T follicular helper cell (primary cell): ENCODE data around the gene NECTIN1.
A peak's percentile ranks its signal among the peaks of the same experiment; 100 is the strongest.

Experiments
- DNase-seq: peaks from one replicate; pipeline ENCODE4 v3.0.0-alpha.2; 2020; ENCODE audit warnings: low read depth
- total RNA-seq, 2 experiments: gene quantifications; one replicate each; lab custom pipeline; 2026; lab: John Stamatoyannopoulos, UW

The NECTIN1 gene
- 6.1 to 8.7 reads per million in 2 experiments for total RNA-seq

GRCh38 chr11:119728651-119729580, at the start of gene NECTIN1:
Gene NECTIN1 (minus strand): TSS chr11:119729200. CDS start chr11:119728553, 647 bp downstream.
- DNase-seq = peak; percentile 75

GRCh38 chr11:119778391-119779194, 49.6 kb upstream of the NECTIN1 start:
- DNase-seq = no peak

DNA sequence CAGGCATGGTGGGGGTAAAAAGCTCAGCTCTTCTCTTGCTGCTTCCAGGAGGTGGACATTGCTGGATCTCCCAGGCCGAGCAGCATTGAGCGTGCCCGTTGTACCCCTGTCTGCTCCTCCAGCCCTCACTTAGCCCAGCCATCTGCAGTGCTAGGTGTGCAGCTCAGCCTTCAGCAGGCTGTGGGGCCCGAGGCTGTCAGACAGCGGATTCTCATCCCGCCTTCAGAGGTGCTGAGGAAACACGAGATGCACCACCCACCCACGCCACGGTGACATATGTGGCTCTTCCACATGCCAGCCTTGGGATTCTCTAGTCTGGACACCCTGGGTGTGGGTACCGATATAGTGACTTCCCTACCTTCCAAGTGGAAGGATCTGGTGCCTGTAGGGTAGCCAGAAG, 48.9 kb upstream of the NECTIN1 start:
- no peak for DNase-seq

GRCh38 chr11:119776651-119777050, 47.7 kb upstream of the NECTIN1 start:
- no peak for DNase-seq

DNA sequence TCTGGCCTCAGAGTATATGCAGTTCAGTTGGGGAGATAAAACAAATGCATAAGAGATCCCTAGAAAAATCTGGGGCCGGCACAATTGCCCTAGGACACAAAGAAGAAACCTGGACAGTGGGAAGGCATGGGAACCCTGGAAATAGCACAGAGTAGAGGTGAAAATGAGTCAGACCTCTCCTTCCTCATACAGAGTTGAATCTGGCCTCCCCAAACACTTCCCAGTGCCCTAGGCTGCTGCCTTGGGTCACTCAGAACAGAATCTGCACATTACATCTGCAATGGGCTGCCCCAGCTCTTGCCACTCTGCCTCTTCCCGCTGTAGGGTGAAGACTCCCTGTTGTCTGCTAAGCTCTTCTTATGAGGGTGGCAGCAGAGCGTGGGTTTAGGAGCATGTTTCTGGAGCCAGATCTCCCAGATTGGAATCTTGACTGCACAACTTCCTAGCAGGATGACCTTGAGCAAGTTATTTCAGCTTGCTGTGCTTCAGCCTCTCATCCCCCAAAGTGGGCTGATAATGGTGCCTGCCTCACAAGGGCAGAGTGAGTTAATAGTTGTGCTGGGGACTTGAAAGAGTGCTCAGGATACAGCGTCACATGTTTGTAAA, 47.1 kb upstream of the NECTIN1 start:
- no peak for DNase-seq

- no peak for DNase-seq
Observed at GRCh38 chr11:119774172-119774763, 45.3 kb upstream of the NECTIN1 start.

- no peak for DNase-seq
Observed at GRCh38 chr11:119772641-119773415, 43.8 kb upstream of the NECTIN1 start.

- no peak for DNase-seq
Observed at GRCh38 chr11:119772076-119772475, 43.1 kb upstream of the NECTIN1 start.

DNA sequence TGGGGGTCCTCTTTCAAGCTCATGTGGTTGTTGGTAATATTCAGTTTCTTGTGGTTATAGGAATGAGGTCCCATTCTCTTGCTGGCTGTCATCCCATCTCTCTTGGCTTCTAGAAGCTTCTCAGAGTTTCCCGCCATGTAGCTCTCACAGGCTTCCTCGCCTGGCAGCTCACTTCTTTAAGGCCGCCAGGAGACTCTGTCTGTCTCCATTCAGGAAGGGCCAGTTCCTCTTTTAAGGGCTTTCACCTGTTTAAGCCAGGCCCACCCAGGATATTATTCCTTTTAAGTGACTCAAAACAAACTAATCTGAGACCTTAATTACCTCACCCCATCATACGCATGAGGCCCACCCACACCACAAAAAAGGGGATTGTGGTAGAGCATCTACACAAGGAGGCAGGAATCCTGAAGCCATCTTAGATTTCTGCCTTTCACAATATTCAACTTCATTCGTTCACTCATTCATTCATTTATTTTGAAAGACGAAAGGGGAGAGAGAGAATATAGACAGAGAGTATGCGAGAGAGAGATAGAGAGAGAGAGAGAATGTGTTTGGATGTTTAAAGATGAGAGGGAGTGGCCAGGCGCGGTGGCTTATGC, 42.3 kb upstream of the NECTIN1 start:
- no peak for DNase-seq

DNA sequence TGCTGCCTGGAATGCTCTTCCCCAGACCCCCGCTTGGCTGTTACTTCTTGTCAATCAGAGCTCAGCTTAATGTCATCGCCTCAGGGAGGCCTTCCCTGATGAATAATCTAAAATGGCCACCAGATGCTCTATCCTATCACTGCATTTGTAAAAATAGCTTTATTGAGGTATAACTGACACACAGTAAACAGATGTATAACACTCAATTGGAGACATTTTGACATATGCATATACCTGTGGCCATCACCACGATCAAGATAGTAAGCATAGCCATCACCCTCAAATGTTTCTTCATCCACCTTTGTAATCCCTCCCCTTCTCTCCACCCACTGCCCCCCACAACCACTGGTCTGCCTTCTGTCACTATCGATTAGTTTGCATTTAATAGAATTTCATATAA, 36.6 kb upstream of the NECTIN1 start:
- DNase-seq = no peak

- DNase-seq = no peak
Observed at GRCh38 chr11:119764108-119764868, 35.3 kb upstream of the NECTIN1 start.

DNA sequence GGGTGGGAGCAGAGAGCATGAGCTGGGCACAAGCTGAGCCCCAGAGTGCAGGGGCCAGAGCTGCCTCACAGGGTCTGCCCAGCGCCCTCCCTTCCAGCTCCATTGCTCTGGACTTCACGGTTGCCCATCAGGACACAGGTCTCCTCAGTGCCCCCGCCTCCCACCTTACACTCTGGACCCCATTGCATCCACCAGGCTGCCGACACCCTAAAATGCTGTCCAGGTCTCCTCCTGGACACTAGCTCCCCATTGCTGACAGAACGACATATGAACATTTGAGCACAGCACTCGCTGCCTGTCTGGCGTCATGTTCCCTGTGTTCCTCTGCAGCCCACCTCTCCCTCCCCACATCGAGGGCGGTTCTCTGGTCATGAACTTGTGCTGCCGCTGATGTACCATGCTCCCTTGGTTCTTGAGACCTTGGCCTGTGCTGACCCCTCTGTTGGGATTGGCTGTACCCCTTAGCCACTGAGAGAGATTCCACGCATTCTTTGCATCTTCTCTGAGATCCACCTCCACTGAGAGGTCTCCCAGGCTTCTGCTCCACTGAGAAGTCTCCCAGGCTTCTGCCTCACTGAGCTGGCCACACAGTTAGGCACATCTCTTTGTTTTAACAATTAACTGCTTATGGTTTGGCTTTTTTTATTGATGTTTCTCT, 34.2 kb upstream of the NECTIN1 start:
- DNase-seq = no peak

DNA sequence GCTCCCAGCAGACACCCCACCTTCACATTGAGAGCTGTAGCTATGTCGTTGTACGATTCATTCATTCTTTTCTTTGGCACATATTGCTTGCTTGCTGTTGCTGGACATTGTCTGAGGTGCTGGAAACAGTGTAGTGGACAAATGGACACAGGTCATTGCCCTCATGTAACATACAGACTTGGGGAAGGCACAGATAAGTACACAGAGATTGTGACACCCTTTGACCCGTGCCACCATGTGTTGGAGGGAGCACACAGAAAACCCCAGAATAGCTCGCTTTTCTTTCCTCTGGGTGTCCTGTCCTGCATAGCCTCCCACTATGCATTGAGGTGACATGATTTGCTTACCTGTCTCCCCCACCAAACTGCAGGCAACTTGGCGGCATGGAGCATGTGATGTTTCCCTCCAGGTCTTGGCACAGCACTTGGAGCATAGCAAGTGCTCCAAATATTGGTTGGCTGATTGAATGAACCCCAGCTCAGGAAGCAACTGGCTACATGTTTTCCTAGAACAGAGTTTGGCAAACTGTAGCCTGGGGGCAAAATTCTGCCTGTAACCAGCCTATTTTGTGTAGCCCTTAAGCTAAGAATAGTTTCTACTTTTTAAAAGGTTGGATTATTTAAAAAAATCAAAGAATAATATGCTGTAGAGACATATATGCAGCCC, 30.9 kb upstream of the NECTIN1 start:
- no peak for DNase-seq

DNA sequence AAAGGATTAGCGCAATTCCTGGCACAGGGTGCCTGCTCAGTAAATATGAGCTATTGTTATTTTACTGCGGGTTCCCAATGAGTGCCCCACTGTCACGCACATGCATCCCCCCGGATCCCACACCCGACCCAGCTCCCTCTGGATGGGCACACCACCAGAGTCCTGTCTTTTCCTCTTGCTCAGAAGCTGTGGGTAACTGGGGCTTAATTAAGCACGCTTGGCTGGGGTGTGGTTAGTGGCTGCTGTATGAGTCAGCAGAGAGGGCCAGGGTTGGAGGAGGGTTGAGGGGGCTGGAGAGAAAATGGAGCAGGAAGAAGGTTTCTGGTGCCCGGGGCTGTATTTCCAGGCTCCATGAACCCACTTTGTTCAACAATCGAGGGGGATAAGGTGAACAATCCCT, 30.3 kb upstream of the NECTIN1 start:
- DNase-seq = no peak

- no peak for DNase-seq
Observed at GRCh38 chr11:119758291-119758690, 29.3 kb upstream of the NECTIN1 start.

DNA sequence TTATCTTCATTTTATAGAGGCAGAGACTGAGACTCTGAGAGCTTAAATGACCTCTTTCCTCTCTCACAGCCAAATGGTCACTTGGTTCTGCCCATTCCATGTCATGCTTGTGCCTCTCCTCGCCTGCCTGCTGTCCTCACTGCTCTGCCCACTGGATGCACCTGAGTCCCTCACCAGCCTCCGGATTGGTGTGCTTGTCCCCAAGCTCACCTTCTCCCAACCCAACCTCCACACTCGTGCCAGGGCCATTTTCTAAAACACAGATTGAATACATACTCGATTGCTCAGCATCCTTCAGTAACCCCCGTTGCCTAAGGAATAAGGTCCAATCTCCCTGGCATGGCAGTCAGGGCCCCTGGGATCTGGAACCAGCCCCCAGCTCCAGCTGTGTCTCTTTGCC, 28.4 kb upstream of the NECTIN1 start:
- DNase-seq = no peak

DNA sequence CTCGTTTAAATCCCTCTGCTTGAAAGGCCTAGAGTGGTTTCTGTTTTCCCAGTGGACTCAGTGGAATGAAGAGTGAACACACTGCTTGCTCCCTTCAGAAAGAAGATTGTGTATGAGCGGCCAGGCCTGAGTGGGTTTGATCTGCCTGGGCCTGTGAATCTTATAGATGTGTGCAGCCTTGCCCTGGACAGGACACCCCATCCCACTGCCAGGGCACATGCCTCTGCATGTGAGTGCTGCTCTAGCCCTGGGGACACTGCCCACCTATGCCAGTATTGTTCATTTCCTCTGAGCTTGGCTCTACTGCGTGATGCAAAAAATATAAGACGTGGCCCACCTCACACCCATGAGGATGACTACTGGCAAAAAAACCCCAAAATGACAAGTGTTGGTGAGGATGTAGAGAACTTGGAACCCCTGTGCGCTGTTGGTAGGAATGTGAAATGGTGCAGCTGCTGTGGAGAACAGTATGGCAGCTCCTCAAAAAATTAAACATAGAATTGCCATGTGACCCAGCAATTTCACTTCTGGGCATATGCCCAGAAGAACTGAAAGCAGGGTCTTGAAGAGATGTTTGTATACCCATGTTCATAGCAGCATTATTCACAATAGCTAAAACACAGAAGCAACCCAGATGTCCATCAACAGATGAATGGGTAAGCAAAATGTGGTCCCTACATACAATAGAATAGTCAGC, 27.3 kb upstream of the NECTIN1 start:
- DNase-seq = no peak

GRCh38 chr11:119755356-119756071, 26.5 kb upstream of the NECTIN1 start:
- no peak for DNase-seq
